Loucy (cell line): ENCODE data around the gene SRD5A1.

Experiments used
- H2AFZ ChIP-seq: fragments of 200-600 bp; sonication (generic); 2 replicates; pipeline ENCODE4 v1.6.0; 2016; ENCODE audit warnings: antibody characterized with exemption, mild to moderate bottlenecking, low read length, moderate library complexity
- H3F3A ChIP-seq: fragments of 200-600 bp; 2 replicates; pipeline ENCODE4 v1.6.0; 2016; ENCODE audit warnings: antibody characterized with exemption, low read depth, mild to moderate bottlenecking
- H3K27me3 ChIP-seq: fragments of 200-600 bp; sonication (generic); 2 replicates; pipeline ENCODE4 v1.6.1; 2014; ENCODE audit warnings: low read length, mild to moderate bottlenecking; ENCODE audit not compliant: insufficient read depth, poor library complexity, severe bottlenecking
- H3K36me3 ChIP-seq: fragments of 200-600 bp; sonication (generic); 2 replicates; pipeline ENCODE4 v1.6.1; 2016; ENCODE audit warnings: low read length; ENCODE audit not compliant: insufficient read depth
- H3K4me1 ChIP-seq: fragments of 200-600 bp; sonication (generic); 2 replicates; pipeline ENCODE4 v1.5.1; 2014; ENCODE audit warnings: low read length, mild to moderate bottlenecking; ENCODE audit not compliant: insufficient read depth, poor library complexity, severe bottlenecking
- H3K4me2 ChIP-seq: fragments of 200-600 bp; sonication (generic); 2 replicates; pipeline ENCODE4 v1.6.0; 2014; ENCODE audit warnings: antibody characterized with exemption, low read length, low read depth, mild to moderate bottlenecking; ENCODE audit not compliant: poor library complexity, severe bottlenecking
- H3K4me3 ChIP-seq: fragments of 200-600 bp; sonication (generic); 2 replicates; pipeline ENCODE4 v1.5.1; 2014; ENCODE audit warnings: low read length, mild to moderate bottlenecking, mixed read lengths; ENCODE audit not compliant: poor library complexity, severe bottlenecking
- H3K79me2 ChIP-seq: fragments of 200-600 bp; sonication (generic); 2 replicates; pipeline ENCODE4 v1.6.1; 2014; ENCODE audit warnings: low read length; ENCODE audit not compliant: insufficient read depth
- H3K9ac ChIP-seq: fragments of 200-600 bp; sonication (generic); 2 replicates; pipeline ENCODE4 v1.6.0; 2014; ENCODE audit warnings: mild to moderate bottlenecking, low read depth, low read length, moderate library complexity; ENCODE audit not compliant: poor library complexity, severe bottlenecking
- H3K9me2 ChIP-seq: fragments of 200-600 bp; sonication (generic); replicated peaks from 2 replicates; pipeline ENCODE4 v1.6.1; 2016; ENCODE audit warnings: low read depth, low read length, mixed read lengths
- H3K9me3 ChIP-seq: fragments of 200-600 bp; sonication (generic); 2 replicates; pipeline ENCODE4 v1.6.1; 2014; ENCODE audit warnings: mild to moderate bottlenecking, antibody characterized with exemption, low read length, low read depth; ENCODE audit not compliant: insufficient read depth
- H4K20me1 ChIP-seq: fragments of 200-600 bp; sonication (generic); 2 replicates; pipeline ENCODE4 v1.6.0; 2014; ENCODE audit warnings: antibody characterized with exemption, low read length, mild to moderate bottlenecking; ENCODE audit not compliant: insufficient read depth, poor library complexity, severe bottlenecking
- CTCF ChIP-seq: fragments of 200-600 bp; sonication (generic); conservative IDR thresholded peaks from 2 replicates; pipeline ENCODE4 v1.5.1; 2014; ENCODE audit warnings: mild to moderate bottlenecking, antibody characterized with exemption, low read length
- EZH2phosphoT487 ChIP-seq: fragments of 200-600 bp; IDR thresholded peaks from 2 replicates; pipeline ENCODE4 v1.6.1; 2018; ENCODE audit warnings: antibody characterized with exemption, mild to moderate bottlenecking, moderate library complexity, borderline replicate concordance

SRD5A1 gene

GRCh38 chr5:6595405-6595804 lies 37.8 kb upstream of the SRD5A1 start:
- no peaks in the 10 kb centered on the region for H3K4me1 ChIP-seq
- H4K20me1 ChIP-seq: no peaks in the 10 kb centered on the region
- H2AFZ ChIP-seq: no peak overlapping the region
- H3K79me2 ChIP-seq: no peaks in the 10 kb centered on the region
- H3K9me2 ChIP-seq: no peaks in the 10 kb centered on the region
- H3K4me3 ChIP-seq: no peak overlapping the region
- TF ChIP-seq EZH2phosphoT487 (no peak), CTCF (no peak)
- no peaks in the 10 kb centered on the region for H3K27me3 ChIP-seq
- H3F3A ChIP-seq: no peaks in the 10 kb centered on the region
- H3K9ac ChIP-seq: no peak overlapping the region
- no peaks in the 10 kb centered on the region for H3K9me3 ChIP-seq
- peaks cover 29% of the 10 kb centered on the region; the same call in 1 of the 2 replicates for H3K36me3 ChIP-seq
- no peak overlapping the region for H3K4me2 ChIP-seq

GRCh38 chr5:6596388-6596787 lies 36.9 kb upstream of the SRD5A1 start:
- H3K4me3 ChIP-seq: no peak overlapping the region
- H3K4me1 ChIP-seq: no peaks in the 10 kb centered on the region
- H3K9me3 ChIP-seq: no peaks in the 10 kb centered on the region
- no peaks in the 10 kb centered on the region for H3K9me2 ChIP-seq
- H4K20me1 ChIP-seq: no peaks in the 10 kb centered on the region
- TF ChIP-seq EZH2phosphoT487: no peak
- TF ChIP-seq CTCF: no peak
- H3F3A ChIP-seq: no peaks in the 10 kb centered on the region
- H3K36me3 ChIP-seq: peaks cover 39% of the 10 kb centered on the region; the same call in 1 of the 2 replicates
- H3K9ac ChIP-seq: no peak overlapping the region
- no peaks in the 10 kb centered on the region for H3K27me3 ChIP-seq
- no peaks in the 10 kb centered on the region for H3K79me2 ChIP-seq
- no peak overlapping the region for H2AFZ ChIP-seq
- no peak overlapping the region for H3K4me2 ChIP-seq

GRCh38 chr5:6597557-6597956 lies 35.7 kb upstream of the SRD5A1 start:
- TF ChIP-seq CTCF: no peak
- no peak for TF ChIP-seq EZH2phosphoT487
- H3K36me3 ChIP-seq: peaks cover 51% of the 10 kb centered on the region; the same call in 1 of the 2 replicates

More at GRCh38 chr5:6597557-6597956, 35.7 kb upstream of the SRD5A1 start:
- no peak overlapping the region for H3K4me2 ChIP-seq
- no peak overlapping the region for H3K9ac ChIP-seq
- no peak overlapping the region for H3K4me3 ChIP-seq
- no peak overlapping the region for H2AFZ ChIP-seq
- H3F3A ChIP-seq: no peaks in the 10 kb centered on the region
- no peaks in the 10 kb centered on the region for H3K79me2 ChIP-seq
- H3K27me3 ChIP-seq: no peaks in the 10 kb centered on the region
- no peaks in the 10 kb centered on the region for H3K9me3 ChIP-seq
- H4K20me1 ChIP-seq: no peaks in the 10 kb centered on the region
- H3K4me1 ChIP-seq: no peaks in the 10 kb centered on the region
- H3K9me2 ChIP-seq: no peaks in the 10 kb centered on the region
